Gastrocnemius medialis (tissue), 4 donors: ENCODE measurements around the gene ZNF80. TPM values are rescaled to one million over a fixed set of nuclear protein-coding genes. Genes with fewer than 3 reads are reported as not detected.

Source experiments
- ATAC-seq, 2 donors: fragments of 150-250 bp; one replicate each; pipeline ENCODE4 v1.9.1; 2016
- DNase-seq, 2 donors: peaks; one replicate each; pipeline ENCODE4 v3.0.0-alpha.2; 2019
- H3K27ac ChIP-seq, 4 donors: fragments of 200-600 bp; sonication (generic); 1 replicate in 1 of 4; 2 replicates in 3 of 4; pipeline ENCODE4 v1.5.1; 2016 to 2018; ENCODE audit warnings: mild to moderate bottlenecking in 2 of 4, moderate library complexity in 1 of 4
- H3K27me3 ChIP-seq, 3 donors: fragments of 200-600 bp; sonication (generic) in 2 of 3; 1 replicate in 1 of 3; 2 replicates in 2 of 3; pipeline versions ENCODE4 v1.5.1 to v1.6.0; 2016 to 2019; ENCODE audit warnings: mild to moderate bottlenecking in 1 of 3, moderate library complexity in 1 of 3
- H3K36me3 ChIP-seq, 2 donors: fragments of 200-600 bp; sonication (generic) in 1 of 2; one replicate each; pipeline ENCODE4 v1.5.1; 2017 to 2018
- H3K4me1 ChIP-seq, 2 donors: fragments of 200-600 bp; sonication (generic) in 1 of 2; one replicate each; pipeline ENCODE4 v1.5.1; 2016 to 2017; ENCODE audit warnings: mild to moderate bottlenecking in 2 of 2
- H3K4me3 ChIP-seq, 4 donors: fragments of 200-600 bp; sonication (generic) in 3 of 4; 1 replicate in 1 of 4; 2 replicates in 3 of 4; pipeline ENCODE4 v1.5.1; 2016 to 2019; ENCODE audit warnings: mild to moderate bottlenecking in 2 of 4
- H3K9me3 ChIP-seq, 3 donors: fragments of 200-600 bp; sonication (generic) in 2 of 3; 1 replicate in 1 of 3; 2 replicates in 2 of 3; pipeline ENCODE4 v1.5.1; 2016 to 2019
- POLR2A ChIP-seq, 2 donors: fragments of 450-650 bp; IDR thresholded peaks; one replicate each; pipeline ENCODE4 v1.6.1; 2017; ENCODE audit warnings: antibody characterized with exemption in 2 of 2, mild to moderate bottlenecking in 2 of 2, moderate library complexity in 2 of 2
- in situ Hi-C, 4 donors: fragments of 200-750 bp; cut with MboI; loops; one replicate each; pipeline versions ENCODE4 v1.15.0 to v1.8.0; 2017; ENCODE audit warnings: low sequenced_read_pairs in 4 of 4
- intact Hi-C: fragments of 100-400 bp; cut with DNase I; formaldehyde crosslinking; loops from one replicate; pipeline ENCODE4 v1.15.1; 2023; ENCODE audit warnings: low total_unique reads
- total RNA-seq, 4 donors: library from RNA; depleted of rRNA; stranded (reverse); fragments of >200 nt; gene quantifications; one replicate each; pipeline versions ENCODE4 v1.1.0 to v1.2.3, GENCODE V29; 2016
- TF ChIP-seq, protein P1 (sequence below), 5 experiments: fragments of 450-650 bp in 3 of 5; fragments of 200-600 bp in 2 of 5; sonication (generic) in 2 of 5; IDR thresholded peaks in 4 of 5; conservative IDR thresholded peaks in 1 of 5; 1 replicate in 4 of 5; 2 replicates in 1 of 5; pipeline ENCODE4 v1.5.1; 2016 to 2019; ENCODE audit warnings: antibody characterized with exemption in 5 of 5, mild to moderate bottlenecking in 3 of 5, moderate library complexity in 3 of 5

The ZNF80 gene
- total RNA-seq, 4 donors from 2014 or later, result 0.09 TPM; not detected in 3

- no peak overlapping the region for H3K4me3 ChIP-seq
- H3K27me3 ChIP-seq, result no peaks in the 10 kb centered on the region
- H3K9me3 ChIP-seq, result no peaks in the 10 kb centered on the region
- in situ Hi-C loops, result no loop called here
- TF ChIP-seq, protein P1, sequence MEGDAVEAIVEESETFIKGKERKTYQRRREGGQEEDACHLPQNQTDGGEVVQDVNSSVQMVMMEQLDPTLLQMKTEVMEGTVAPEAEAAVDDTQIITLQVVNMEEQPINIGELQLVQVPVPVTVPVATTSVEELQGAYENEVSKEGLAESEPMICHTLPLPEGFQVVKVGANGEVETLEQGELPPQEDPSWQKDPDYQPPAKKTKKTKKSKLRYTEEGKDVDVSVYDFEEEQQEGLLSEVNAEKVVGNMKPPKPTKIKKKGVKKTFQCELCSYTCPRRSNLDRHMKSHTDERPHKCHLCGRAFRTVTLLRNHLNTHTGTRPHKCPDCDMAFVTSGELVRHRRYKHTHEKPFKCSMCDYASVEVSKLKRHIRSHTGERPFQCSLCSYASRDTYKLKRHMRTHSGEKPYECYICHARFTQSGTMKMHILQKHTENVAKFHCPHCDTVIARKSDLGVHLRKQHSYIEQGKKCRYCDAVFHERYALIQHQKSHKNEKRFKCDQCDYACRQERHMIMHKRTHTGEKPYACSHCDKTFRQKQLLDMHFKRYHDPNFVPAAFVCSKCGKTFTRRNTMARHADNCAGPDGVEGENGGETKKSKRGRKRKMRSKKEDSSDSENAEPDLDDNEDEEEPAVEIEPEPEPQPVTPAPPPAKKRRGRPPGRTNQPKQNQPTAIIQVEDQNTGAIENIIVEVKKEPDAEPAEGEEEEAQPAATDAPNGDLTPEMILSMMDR (IDR thresholded peaks at IDR 0.05 in 4 of 5, conservative IDR thresholded peaks at IDR 0.05 in 1 of 5), result no peak
- DNase-seq (no peak), ATAC-seq (no peak)
- no peaks in the 10 kb centered on the region for H3K36me3 ChIP-seq
- intact Hi-C loops, result no loop called here
- H3K27ac ChIP-seq, result no peak overlapping the region
- no peaks in the 10 kb centered on the region for H3K4me1 ChIP-seq
These were observed 31.0 kb downstream of the ZNF80 start for GRCh38 chr3:114206342-114206741.

DNA sequence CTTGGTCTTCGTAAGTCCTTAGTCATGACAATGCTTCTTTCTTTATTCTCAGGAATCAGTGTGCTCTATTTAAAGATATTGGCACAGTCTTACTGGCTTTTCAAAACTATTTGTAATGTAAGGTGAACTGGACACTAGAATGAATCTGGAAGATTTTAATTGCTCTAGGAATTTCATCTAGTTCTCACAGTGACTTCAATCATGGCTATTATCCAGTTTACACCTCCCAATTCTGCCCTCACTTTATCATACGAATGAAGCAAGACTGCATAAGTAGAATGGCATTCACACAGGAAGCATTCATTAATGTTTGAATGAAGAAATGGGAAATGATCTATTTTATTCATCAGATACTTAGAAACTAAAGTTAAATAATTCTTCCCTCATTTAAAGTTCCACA is 31.8 kb downstream of the ZNF80 start:
- in situ Hi-C loops (no loop called here), intact Hi-C loops (no loop called here)
- ATAC-seq (no peak), DNase-seq (no peak)
- no peaks in the 10 kb centered on the region for H3K36me3 ChIP-seq
- TF ChIP-seq, protein P1 (IDR thresholded peaks at IDR 0.05 in 4 of 5, conservative IDR thresholded peaks at IDR 0.05 in 1 of 5), result no peak
- no peak for TF ChIP-seq POLR2A (IDR thresholded peaks at IDR 0.05)
- H3K4me1 ChIP-seq, result no peaks in the 10 kb centered on the region
- H3K27me3 ChIP-seq, result no peaks in the 10 kb centered on the region
- H3K4me3 ChIP-seq, result no peak overlapping the region
- H3K27ac ChIP-seq, result no peak overlapping the region
- no peaks in the 10 kb centered on the region for H3K9me3 ChIP-seq

- in situ Hi-C loops, result no loop called here
These were observed 42.6 kb downstream of the ZNF80 start for GRCh38 chr3:114194750-114195149.

DNA sequence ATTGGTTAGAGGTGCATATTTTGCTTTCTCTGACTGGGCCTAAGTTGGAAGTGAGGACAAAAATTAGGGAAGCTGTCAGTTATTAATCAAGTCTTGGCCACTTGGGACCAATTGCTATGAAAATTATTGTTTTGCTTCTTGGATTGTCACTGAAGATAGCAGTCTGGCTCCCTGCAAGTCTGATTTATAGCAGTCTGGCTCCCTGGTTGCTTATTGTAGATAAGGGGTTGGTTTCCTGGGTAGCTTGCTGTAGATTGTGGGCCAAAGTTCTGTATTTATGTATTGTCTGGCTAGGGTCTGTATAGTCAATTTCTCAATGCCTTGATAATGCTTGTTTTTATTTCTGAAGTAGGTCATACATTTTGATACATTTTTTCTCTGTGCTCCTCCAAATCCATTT is 45.2 kb downstream of the ZNF80 start:
- no peaks in the 10 kb centered on the region for H3K9me3 ChIP-seq
- DNase-seq (no peak), ATAC-seq (no peak)
- H3K4me1 ChIP-seq, result no peaks in the 10 kb centered on the region
- H3K36me3 ChIP-seq, result no peaks in the 10 kb centered on the region
- H3K4me3 ChIP-seq, result no peak overlapping the region
- H3K27ac ChIP-seq, result no peak overlapping the region
- in situ Hi-C loops (no loop called here), intact Hi-C loops (no loop called here)
- no peaks in the 10 kb centered on the region for H3K27me3 ChIP-seq
- TF ChIP-seq, protein P1 (IDR thresholded peaks at IDR 0.05 in 4 of 5, conservative IDR thresholded peaks at IDR 0.05 in 1 of 5), result no peak
- no peak for TF ChIP-seq POLR2A (IDR thresholded peaks at IDR 0.05)

More at GRCh38 chr3:114194750-114195149, 42.6 kb downstream of the ZNF80 start:
- no peak overlapping the region for H3K27ac ChIP-seq
- ATAC-seq (no peak), DNase-seq (no peak)
- no peaks in the 10 kb centered on the region for H3K4me1 ChIP-seq
- no peaks in the 10 kb centered on the region for H3K36me3 ChIP-seq
- H3K4me3 ChIP-seq, result no peak overlapping the region
- TF ChIP-seq, protein P1 (IDR thresholded peaks at IDR 0.05 in 4 of 5, conservative IDR thresholded peaks at IDR 0.05 in 1 of 5), result no peak
- no peak for TF ChIP-seq POLR2A (IDR thresholded peaks at IDR 0.05)
- no peaks in the 10 kb centered on the region for H3K9me3 ChIP-seq
- H3K27me3 ChIP-seq, result no peaks in the 10 kb centered on the region
- intact Hi-C loops, result no loop called here

DNA sequence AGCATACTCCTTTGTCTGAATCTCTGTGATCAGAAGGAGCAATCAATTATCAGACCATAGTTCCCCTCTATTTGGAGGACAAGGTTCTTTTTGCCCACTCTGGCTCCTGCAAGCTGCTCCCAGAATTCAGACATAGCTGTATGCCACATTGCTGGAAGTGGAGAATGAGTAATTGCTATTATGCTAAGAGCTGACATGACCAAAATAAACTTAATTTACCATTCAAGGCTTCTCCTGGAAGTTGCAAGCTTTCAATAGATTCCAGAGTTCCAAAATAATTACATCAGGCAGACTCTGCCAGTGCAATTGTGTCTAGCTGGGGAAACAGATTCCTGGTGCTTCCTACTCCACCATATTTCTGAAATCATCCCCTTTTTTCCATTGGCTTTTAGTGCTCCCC is 50.9 kb downstream of the ZNF80 start:
- Histone ChIP-seq H3K4me1 (no peaks in the 10 kb centered on the region), H3K27ac (no peak overlapping the region), H3K27me3 (no peaks in the 10 kb centered on the region), H3K36me3 (no peaks in the 10 kb centered on the region), H3K4me3 (no peak overlapping the region), H3K9me3 (no peaks in the 10 kb centered on the region)
- intact Hi-C loops (no loop called here), in situ Hi-C loops (no loop called here)
- TF ChIP-seq, protein P1 (IDR thresholded peaks at IDR 0.05 in 4 of 5, conservative IDR thresholded peaks at IDR 0.05 in 1 of 5), result no peak
- no peak for TF ChIP-seq POLR2A (IDR thresholded peaks at IDR 0.05)
- ATAC-seq (no peak), DNase-seq (no peak)
